DLD1 (cell line): Measurements from ENCODE around the gene MAP1LC3A.
"Not testable (repeated sequence)": the region's sequence is repeated elsewhere in the genome, so short reads cannot be mapped to it uniquely, and the experiment has no call there.

Experiments
- in situ Hi-C: cut with HindIII; loops from 2 replicates; pipeline ENCODE4 v1.10.0; 2017; ENCODE audit warnings: low sequenced_read_pairs

Gene MAP1LC3A

GRCh38 chr20:34558320-34559218 is at the start of gene MAP1LC3A:
MAP1LC3A (plus strand) TSS chr20:34558718; CDS start chr20:34558869, 151 bp downstream.
- in situ Hi-C loops = no loop called here

- in situ Hi-C loops = no loop called here
Observed at GRCh38 chr20:34510575-34510974, 47.9 kb upstream of the MAP1LC3A start.

- in situ Hi-C loops = no loop called here
Observed at GRCh38 chr20:34511891-34512265, 46.6 kb upstream of the MAP1LC3A start.

- in situ Hi-C loops = no loop called here
Observed at GRCh38 chr20:34512266-34512954, 46.1 kb upstream of the MAP1LC3A start.

GRCh38 chr20:34512955-34513419 is 45.5 kb upstream of the MAP1LC3A start:
- in situ Hi-C loops = no loop called here

GRCh38 chr20:34514034-34514433 is 44.5 kb upstream of the MAP1LC3A start:
- in situ Hi-C loops = not testable (repeated sequence)

- in situ Hi-C loops = no loop called here
Observed at GRCh38 chr20:34514897-34515483, 43.5 kb upstream of the MAP1LC3A start.

- in situ Hi-C loops = no loop called here
Observed at GRCh38 chr20:34515484-34516246, 42.9 kb upstream of the MAP1LC3A start.

GRCh38 chr20:34516247-34517113 is 42.0 kb upstream of the MAP1LC3A start, which contains the start of gene DYNLRB1:
DYNLRB1 (plus strand) TSS chr20:34516422; CDS start chr20:34516459, 37 bp downstream.
- in situ Hi-C loops = no loop called here

GRCh38 chr20:34517114-34517505 is 41.4 kb upstream of the MAP1LC3A start:
- in situ Hi-C loops = no loop called here

- in situ Hi-C loops = not testable (repeated sequence)
Observed at GRCh38 chr20:34518863-34519262, 39.7 kb upstream of the MAP1LC3A start.

- in situ Hi-C loops = not testable (repeated sequence)
Observed at GRCh38 chr20:34519841-34520240, 38.7 kb upstream of the MAP1LC3A start.

- in situ Hi-C loops = no loop called here
Observed at GRCh38 chr20:34522969-34523871, 35.3 kb upstream of the MAP1LC3A start.

- in situ Hi-C loops = no loop called here
Observed at GRCh38 chr20:34524426-34524825, 34.1 kb upstream of the MAP1LC3A start.

GRCh38 chr20:34525342-34525708 is 33.2 kb upstream of the MAP1LC3A start:
- in situ Hi-C loops = no loop called here

- in situ Hi-C loops = no loop called here
Observed at GRCh38 chr20:34525709-34526416, 32.7 kb upstream of the MAP1LC3A start.

GRCh38 chr20:34526466-34526865 is 32.1 kb upstream of the MAP1LC3A start:
- in situ Hi-C loops = no loop called here

GRCh38 chr20:34527016-34527415 is 31.5 kb upstream of the MAP1LC3A start:
- in situ Hi-C loops = no loop called here
